Measurements from ENCODE around the gene TTC33. TPM values are rescaled to one million over a fixed set of nuclear protein-coding genes. Genes with fewer than 3 reads are reported as not detected.

TTC33 gene
- total RNA-seq, 4 donors from 2014 or later, result 6.4 to 67.3 (median 17.4) TPM

DNA sequence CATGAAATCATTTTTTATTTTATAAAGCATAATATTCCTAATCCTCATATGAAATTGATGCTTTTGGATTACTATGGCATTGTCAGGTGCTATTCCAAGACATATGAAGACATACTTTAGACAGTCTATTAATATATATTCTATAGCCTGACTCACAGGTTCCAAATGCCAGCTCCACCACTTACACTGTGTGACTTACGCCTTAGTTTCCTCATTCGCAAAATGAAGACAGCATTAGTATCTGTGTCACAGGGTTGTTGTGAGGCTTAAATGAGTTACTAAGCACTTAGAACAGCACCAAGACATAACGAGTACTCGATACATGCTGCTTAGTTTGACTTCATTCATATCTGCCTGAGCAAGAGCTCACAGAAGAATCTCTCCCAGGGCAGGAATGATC lies 208.2 kb downstream of the TTC33 start:
- H3K36me3 ChIP-seq, result no peaks in the 10 kb centered on the region
- peaks cover 0 to 4% (median 1%) of the 10 kb centered on the region in 4 donors for H3K4me1 ChIP-seq
- H3K27ac ChIP-seq, result no peak overlapping the region
- TF ChIP-seq, protein P1, sequence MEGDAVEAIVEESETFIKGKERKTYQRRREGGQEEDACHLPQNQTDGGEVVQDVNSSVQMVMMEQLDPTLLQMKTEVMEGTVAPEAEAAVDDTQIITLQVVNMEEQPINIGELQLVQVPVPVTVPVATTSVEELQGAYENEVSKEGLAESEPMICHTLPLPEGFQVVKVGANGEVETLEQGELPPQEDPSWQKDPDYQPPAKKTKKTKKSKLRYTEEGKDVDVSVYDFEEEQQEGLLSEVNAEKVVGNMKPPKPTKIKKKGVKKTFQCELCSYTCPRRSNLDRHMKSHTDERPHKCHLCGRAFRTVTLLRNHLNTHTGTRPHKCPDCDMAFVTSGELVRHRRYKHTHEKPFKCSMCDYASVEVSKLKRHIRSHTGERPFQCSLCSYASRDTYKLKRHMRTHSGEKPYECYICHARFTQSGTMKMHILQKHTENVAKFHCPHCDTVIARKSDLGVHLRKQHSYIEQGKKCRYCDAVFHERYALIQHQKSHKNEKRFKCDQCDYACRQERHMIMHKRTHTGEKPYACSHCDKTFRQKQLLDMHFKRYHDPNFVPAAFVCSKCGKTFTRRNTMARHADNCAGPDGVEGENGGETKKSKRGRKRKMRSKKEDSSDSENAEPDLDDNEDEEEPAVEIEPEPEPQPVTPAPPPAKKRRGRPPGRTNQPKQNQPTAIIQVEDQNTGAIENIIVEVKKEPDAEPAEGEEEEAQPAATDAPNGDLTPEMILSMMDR (IDR thresholded peaks at IDR 0.05), result no peak
- intact Hi-C loops (cut with DNase I; ENCODE audit: low total_unique reads) (no loop called here), in situ Hi-C loops (cut with MboI; ENCODE audit: low pct_ligation_motif_present in 1 of 4, low pct_unique_long_range_greater_than_20kb in 1 of 4, low sequenced_read_pairs in 3 of 4) (no loop called here)
- H3K9me3 ChIP-seq, result no peaks in the 10 kb centered on the region
- 90 to 95% methylated on average over 3 to 4 of the region's 4 CpGs for WGBS, 2 donors (ENCODE audit: low coverage in 1 of 2)
- H3K27me3 ChIP-seq, result no peaks in the 10 kb centered on the region
- DNase-seq, result no peak
- no peak overlapping the region for H3K4me3 ChIP-seq

DNA sequence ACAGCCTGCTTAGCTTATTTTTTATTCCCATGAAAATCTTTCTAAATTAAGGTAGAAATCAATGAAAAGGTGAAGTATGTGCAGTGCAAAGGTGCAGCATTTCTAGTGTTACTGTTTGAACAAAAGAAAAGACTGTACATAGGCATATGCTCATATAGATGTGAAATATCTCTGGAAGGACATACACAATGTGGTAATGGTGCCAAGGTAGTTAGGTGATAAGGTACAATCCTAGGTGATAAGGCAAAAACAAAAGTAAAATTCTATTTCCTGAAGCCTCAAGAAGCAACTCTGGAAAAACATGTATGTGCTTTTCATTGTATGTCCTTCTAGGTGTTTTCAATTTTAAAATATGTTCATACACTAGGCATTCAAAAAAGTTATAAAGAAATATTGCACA lies 215.5 kb downstream of the TTC33 start:
- TF ChIP-seq, protein P1 (IDR thresholded peaks at IDR 0.05), result no peak
- TF ChIP-seq POLR2AphosphoS5 (IDR thresholded peaks at IDR 0.05) (no peak), POLR2A (IDR thresholded peaks at IDR 0.05) (no peak), EP300 (IDR thresholded peaks at IDR 0.05; ENCODE audit: low read depth) (no peak)
- intact Hi-C loops (cut with DNase I; ENCODE audit: low total_unique reads), result no loop called here
- Histone ChIP-seq H3K27me3 (no peaks in the 10 kb centered on the region), H3K4me1 (peaks cover 0 to 5% (median 0%) of the 10 kb centered on the region in 4 donors), H3K27ac (no peak overlapping the region), H3K9me3 (no peaks in the 10 kb centered on the region), H3K36me3 (no peaks in the 10 kb centered on the region), H3K4me3 (no peak overlapping the region)
- DNase-seq, result no peak
- in situ Hi-C loops (cut with MboI; ENCODE audit: low pct_ligation_motif_present in 1 of 4, low pct_unique_long_range_greater_than_20kb in 1 of 4, low sequenced_read_pairs in 3 of 4), result no loop called here

DNA sequence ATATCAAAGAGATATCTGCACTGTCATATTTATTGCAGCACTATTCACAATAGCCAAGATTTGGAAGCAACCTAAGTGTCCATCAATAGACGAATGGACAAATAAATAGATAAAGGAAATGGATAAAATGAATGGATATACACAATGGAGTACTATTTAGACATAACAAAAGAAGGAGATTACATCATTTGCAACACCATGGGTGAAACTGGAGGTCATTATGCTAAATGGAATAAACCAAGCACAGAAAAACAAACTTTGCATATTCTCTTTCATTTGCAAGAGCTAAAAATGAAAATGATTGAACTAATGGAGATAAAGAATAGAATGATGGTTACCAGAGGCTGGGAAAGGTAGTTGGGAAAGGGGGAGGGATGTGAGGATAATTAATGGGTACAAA lies 231.1 kb downstream of the TTC33 start:
- Histone ChIP-seq H3K36me3 (no peaks in the 10 kb centered on the region), H3K4me1 (no peaks in the 10 kb centered on the region), H3K4me3 (no peak overlapping the region), H3K9me3 (no peaks in the 10 kb centered on the region), H3K27me3 (no peaks in the 10 kb centered on the region), H3K27ac (no peak overlapping the region)
- DNase-seq, result no peak
- intact Hi-C loops (cut with DNase I; ENCODE audit: low total_unique reads), result no loop called here
- TF ChIP-seq POLR2AphosphoS5 (IDR thresholded peaks at IDR 0.05) (no peak), POLR2A (IDR thresholded peaks at IDR 0.05) (no peak), EP300 (IDR thresholded peaks at IDR 0.05; ENCODE audit: low read depth) (no peak)
- TF ChIP-seq, protein P1 (IDR thresholded peaks at IDR 0.05), result no peak
- 89 to 100% methylated on average over 1 of the region's 1 CpG for WGBS, 2 donors (ENCODE audit: low coverage in 1 of 2)
- in situ Hi-C loops (cut with MboI; ENCODE audit: low pct_ligation_motif_present in 1 of 4, low pct_unique_long_range_greater_than_20kb in 1 of 4, low sequenced_read_pairs in 3 of 4), result no loop called here

DNA sequence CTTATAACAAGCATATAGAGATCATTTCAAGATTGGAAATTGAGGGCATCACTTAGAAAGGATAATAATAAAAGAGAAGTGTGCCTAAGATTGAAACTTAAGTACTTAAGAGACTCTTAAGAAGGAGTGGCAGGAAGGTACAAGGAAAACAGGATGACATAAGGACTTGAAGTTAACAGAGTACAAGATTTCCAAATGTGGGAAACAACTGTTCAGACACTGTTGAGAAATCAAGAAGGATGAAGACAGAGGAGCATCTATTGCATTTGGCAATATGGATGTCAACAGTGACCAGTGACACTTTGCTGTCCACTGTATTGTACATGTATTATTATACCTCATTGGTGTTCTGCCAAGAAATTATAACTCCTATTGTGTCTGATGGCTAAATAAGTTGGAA lies 233.8 kb downstream of the TTC33 start:
- no peak for DNase-seq
- Histone ChIP-seq H3K4me3 (no peak overlapping the region), H3K27me3 (no peaks in the 10 kb centered on the region), H3K9me3 (no peaks in the 10 kb centered on the region), H3K27ac (no peak overlapping the region), H3K4me1 (no peaks in the 10 kb centered on the region), H3K36me3 (no peaks in the 10 kb centered on the region)
- in situ Hi-C loops (cut with MboI; ENCODE audit: low pct_ligation_motif_present in 1 of 4, low pct_unique_long_range_greater_than_20kb in 1 of 4, low sequenced_read_pairs in 3 of 4), result no loop called here
- TF ChIP-seq POLR2AphosphoS5 (IDR thresholded peaks at IDR 0.05), result no peak
- TF ChIP-seq, protein P1 (IDR thresholded peaks at IDR 0.05), result no peak
- TF ChIP-seq EP300 (IDR thresholded peaks at IDR 0.05; ENCODE audit: low read depth), result no peak
- TF ChIP-seq POLR2A (IDR thresholded peaks at IDR 0.05), result no peak
- intact Hi-C loops (cut with DNase I; ENCODE audit: low total_unique reads), result no loop called here
